CD14-positive monocyte (primary cell): Measurements from ENCODE around the gene SLC1A1. TPM values are rescaled to one million over a fixed set of nuclear protein-coding genes. Genes with fewer than 3 reads are reported as not detected.

Experiments
- DNase-seq, 3 donors: peaks; one replicate each; pipeline ENCODE4 v3.0.0-alpha.2; 2011 to 2022
- H2AFZ ChIP-seq: 2 replicates; pipeline ENCODE4 v1.6.0; 2012; ENCODE audit warnings: mild to moderate bottlenecking, low read depth, low read length, inconsistent platforms; ENCODE audit not compliant: insufficient read depth, poor library complexity, severe bottlenecking
- H3K27ac ChIP-seq, 2 donors: 1 replicate in 1 of 2; 2 replicates in 1 of 2; pipeline ENCODE4 v1.5.1; 2012 to 2013; ENCODE audit warnings: low read length in 2 of 2, control low read depth in 1 of 2, inconsistent platforms in 1 of 2, low read depth in 1 of 2, mild to moderate bottlenecking in 1 of 2
- H3K27me3 ChIP-seq, 2 donors: one replicate each; pipeline versions ENCODE4 v1.6.0 to v1.6.1; 2011 to 2013; ENCODE audit warnings: low read length in 2 of 2; ENCODE audit not compliant: control insufficient read depth in 2 of 2, insufficient read depth in 2 of 2
- H3K36me3 ChIP-seq, 2 donors: replicated peaks in 1 of 2; 1 replicate in 1 of 2; 2 replicates in 1 of 2; pipeline versions ENCODE4 v1.5.1 to v1.6.1; 2012 to 2013; ENCODE audit warnings: low read length in 2 of 2, control low read depth in 1 of 2, inconsistent platforms in 1 of 2, mild to moderate bottlenecking in 1 of 2; ENCODE audit not compliant: insufficient read depth in 2 of 2, control insufficient read depth in 1 of 2
- H3K4me1 ChIP-seq, 2 donors: 1 replicate in 1 of 2; 2 replicates in 1 of 2; pipeline versions ENCODE4 v1.5.1 to v1.6.1; 2012 to 2013; ENCODE audit warnings: low read length in 2 of 2, control low read depth in 1 of 2, inconsistent platforms in 1 of 2, mild to moderate bottlenecking in 1 of 2, moderate library complexity in 1 of 2; ENCODE audit not compliant: insufficient read depth in 2 of 2, control insufficient read depth in 1 of 2
- H3K4me2 ChIP-seq: replicated peaks from 2 replicates; pipeline ENCODE3; 2012; ENCODE audit warnings: low read length, moderate library complexity, mild to moderate bottlenecking; ENCODE audit not compliant: poor library complexity, severe bottlenecking; ENCODE audit errors: extremely low read depth
- H3K4me3 ChIP-seq, 3 experiments: fragments of 200-600 bp in 1 of 3; sonication (generic) in 1 of 3; replicated peaks in 1 of 3; 1 replicate in 2 of 3; 2 replicates in 1 of 3; pipeline ENCODE4 v1.5.1; 2011 to 2013; ENCODE audit warnings: low read length in 3 of 3, mild to moderate bottlenecking in 3 of 3, control low read depth in 2 of 3, low read depth in 2 of 3, inconsistent platforms in 1 of 3, moderate library complexity in 1 of 3
- H3K79me2 ChIP-seq: 2 replicates; pipeline ENCODE4 v1.6.0; 2012; ENCODE audit warnings: mild to moderate bottlenecking, control low read depth, inconsistent platforms, low read length, moderate library complexity; ENCODE audit not compliant: insufficient read depth
- H3K9ac ChIP-seq: 2 replicates; pipeline ENCODE4 v1.6.0; 2017; ENCODE audit warnings: low read length, mild to moderate bottlenecking; ENCODE audit not compliant: insufficient read depth, poor library complexity, severe bottlenecking
- H3K9me3 ChIP-seq, 2 donors: replicated peaks in 1 of 2; 1 replicate in 1 of 2; 2 replicates in 1 of 2; pipeline versions ENCODE4 v1.5.1 to v1.6.1; 2012 to 2013; ENCODE audit warnings: low read length in 2 of 2, control low read depth in 1 of 2; ENCODE audit not compliant: control insufficient read depth in 1 of 2, insufficient read depth in 1 of 2
- H4K20me1 ChIP-seq: 2 replicates; pipeline ENCODE4 v1.6.0; 2012; ENCODE audit warnings: mild to moderate bottlenecking, low read length, control low read depth, moderate library complexity; ENCODE audit not compliant: insufficient read depth
- H3K27ac Mint-ChIP-seq, 7 donors: one replicate each; pipeline ENCODE4 v1.8.0; 2020; ENCODE audit warnings: mild to moderate bottlenecking in 7 of 7, mixed read lengths in 7 of 7, moderate library complexity in 6 of 7, inconsistent platforms in 2 of 7
- H3K27me3 Mint-ChIP-seq, 3 donors: one replicate each; pipeline ENCODE4 v1.8.0; 2021 to 2022; ENCODE audit warnings: low read depth in 3 of 3, mild to moderate bottlenecking in 3 of 3, mixed read lengths in 3 of 3, moderate library complexity in 3 of 3, inconsistent platforms in 1 of 3
- H3K36me3 Mint-ChIP-seq, 2 donors: one replicate each; pipeline ENCODE4 v1.8.0; 2020; ENCODE audit warnings: mixed read lengths in 2 of 2, inconsistent platforms in 1 of 2, mild to moderate bottlenecking in 1 of 2
- H3K4me1 Mint-ChIP-seq: one replicate; pipeline ENCODE4 v1.8.0; 2020; ENCODE audit warnings: mild to moderate bottlenecking, mixed read lengths
- H3K4me3 Mint-ChIP-seq, 2 donors: one replicate each; pipeline ENCODE4 v1.8.0; 2020; ENCODE audit warnings: mild to moderate bottlenecking in 2 of 2, mixed read lengths in 2 of 2, moderate library complexity in 1 of 2
- H3K9me3 Mint-ChIP-seq, 7 donors: one replicate each; pipeline ENCODE4 v1.8.0; 2020 to 2022; ENCODE audit warnings: mixed read lengths in 7 of 7, mild to moderate bottlenecking in 6 of 7, moderate library complexity in 6 of 7, inconsistent platforms in 2 of 7
- WGBS: methylation state at CpG from one replicate; pipeline ENCODE4 v1.1.5; 2013; ENCODE audit warnings: missing lambda C conversion rate; ENCODE audit not compliant: insufficient coverage; 5-methylcytosine and 5-hydroxymethylcytosine counted together
- intact Hi-C, 2 donors: fragments of 100-400 bp; cut with micrococcal nuclease; formaldehyde crosslinking; loops; one replicate each; pipeline versions ENCODE4 v1.15.0 to v1.15.1; 2023
- polyA plus RNA-seq, 3 donors: library from polyadenylated mRNA; depleted of rRNA in 1 of 3; unstranded in 2 of 3; stranded (reverse) in 1 of 3; fragments of 300-500 nt in 2 of 3; fragments of >200 nt in 1 of 3; fragmentation: Illumina TruSeq in 2 of 3; gene quantifications; 1 replicate in 2 of 3; 2 replicates in 1 of 3; pipeline ENCODE4 v1.2.3, GENCODE V29; 2012 to 2021
- TF ChIP-seq, protein P1 (sequence below): fragments of 200-600 bp; IDR thresholded peaks from one replicate; pipeline ENCODE4 v1.8.0; 2022; ENCODE audit warnings: antibody characterized with exemption, mild to moderate bottlenecking

Gene SLC1A1
- polyA plus RNA-seq, 3 donors = not detected

DNA sequence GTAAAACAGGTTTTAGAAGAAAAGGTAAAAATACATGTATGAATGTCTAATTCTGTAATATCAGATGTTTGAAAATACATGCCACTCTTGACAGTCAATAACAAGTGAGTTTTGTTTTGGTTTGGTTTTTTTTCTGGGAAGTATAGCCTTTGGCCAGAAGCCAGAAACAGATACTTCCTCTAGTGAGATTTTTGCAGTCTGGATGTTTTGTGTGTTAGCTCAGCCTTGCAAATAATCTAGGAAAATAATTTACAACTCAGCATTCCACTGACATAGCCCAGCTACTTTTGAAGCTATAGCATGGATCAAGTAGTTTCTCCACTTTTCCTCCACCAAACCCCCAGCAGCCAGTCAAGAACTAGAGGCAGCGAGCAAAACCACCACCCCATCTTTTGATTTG is 56.7 kb downstream of the SLC1A1 start:
- Histone ChIP-seq H3K9me3 (no peaks in the 10 kb centered on the region), H3K4me2 (no peak overlapping the region), H3K27ac (no peak overlapping the region), H4K20me1 (no peaks in the 10 kb centered on the region), H3K79me2 (no peaks in the 10 kb centered on the region), H2AFZ (no peak overlapping the region), H3K4me3 (no peak overlapping the region), H3K9ac (no peak overlapping the region), H3K36me3 (no peaks in the 10 kb centered on the region), H3K27me3 (no peaks in the 10 kb centered on the region), H3K4me1 (no peaks in the 10 kb centered on the region)
- Mint-ChIP-seq H3K9me3 (peaks cover 0 to 3% (median 0%) of the 10 kb centered on the region in 7 donors), H3K4me3 (no peak overlapping the region), H3K4me1 (peaks cover 3% of the 10 kb centered on the region), H3K27ac (no peak overlapping the region), H3K27me3 (peaks cover 1 to 7% (median 2%) of the 10 kb centered on the region in 3 donors), H3K36me3 (no peaks in the 10 kb centered on the region)
- intact Hi-C loops = no loop called here
- TF ChIP-seq, protein P1, sequence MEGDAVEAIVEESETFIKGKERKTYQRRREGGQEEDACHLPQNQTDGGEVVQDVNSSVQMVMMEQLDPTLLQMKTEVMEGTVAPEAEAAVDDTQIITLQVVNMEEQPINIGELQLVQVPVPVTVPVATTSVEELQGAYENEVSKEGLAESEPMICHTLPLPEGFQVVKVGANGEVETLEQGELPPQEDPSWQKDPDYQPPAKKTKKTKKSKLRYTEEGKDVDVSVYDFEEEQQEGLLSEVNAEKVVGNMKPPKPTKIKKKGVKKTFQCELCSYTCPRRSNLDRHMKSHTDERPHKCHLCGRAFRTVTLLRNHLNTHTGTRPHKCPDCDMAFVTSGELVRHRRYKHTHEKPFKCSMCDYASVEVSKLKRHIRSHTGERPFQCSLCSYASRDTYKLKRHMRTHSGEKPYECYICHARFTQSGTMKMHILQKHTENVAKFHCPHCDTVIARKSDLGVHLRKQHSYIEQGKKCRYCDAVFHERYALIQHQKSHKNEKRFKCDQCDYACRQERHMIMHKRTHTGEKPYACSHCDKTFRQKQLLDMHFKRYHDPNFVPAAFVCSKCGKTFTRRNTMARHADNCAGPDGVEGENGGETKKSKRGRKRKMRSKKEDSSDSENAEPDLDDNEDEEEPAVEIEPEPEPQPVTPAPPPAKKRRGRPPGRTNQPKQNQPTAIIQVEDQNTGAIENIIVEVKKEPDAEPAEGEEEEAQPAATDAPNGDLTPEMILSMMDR = no peak
- no CpG with 5 or more reads among the region's 1 CpG for WGBS
- DNase-seq = no peak

- H3K27me3 Mint-ChIP-seq = peaks cover 1 to 2% (median 2%) of the 10 kb centered on the region in 3 donors
- H3K4me1 ChIP-seq = no peaks in the 10 kb centered on the region
- no peak overlapping the region for H3K9ac ChIP-seq
- H4K20me1 ChIP-seq = no peaks in the 10 kb centered on the region
- peaks cover 3% of the 10 kb centered on the region for H3K4me1 Mint-ChIP-seq
- no peaks in the 10 kb centered on the region for H3K36me3 ChIP-seq
- WGBS = 90% methylated on average over 10 of the region's 11 CpGs
- H3K4me2 ChIP-seq = no peak overlapping the region
- H3K27ac ChIP-seq = no peak overlapping the region
- peaks cover 0 to 3% (median 0%) of the 10 kb centered on the region in 7 donors for H3K9me3 Mint-ChIP-seq
- H3K79me2 ChIP-seq = no peaks in the 10 kb centered on the region
- no peaks in the 10 kb centered on the region for H3K27me3 ChIP-seq
- no peak overlapping the region for H2AFZ ChIP-seq
- H3K9me3 ChIP-seq = no peaks in the 10 kb centered on the region
- intact Hi-C loops = no loop called here
- H3K27ac Mint-ChIP-seq = no peak overlapping the region
- no peak for DNase-seq
- TF ChIP-seq, protein P1 = no peak
- no peak overlapping the region for H3K4me3 Mint-ChIP-seq
- no peak overlapping the region for H3K4me3 ChIP-seq
- H3K36me3 Mint-ChIP-seq = no peaks in the 10 kb centered on the region
These were observed 58.8 kb downstream of the SLC1A1 start for GRCh38 chr9:4548811-4549725.
